KOPT-K1 (cell line): ENCODE data around the gene PNPLA1.
"Not testable (repeated sequence)": the region's sequence is repeated elsewhere in the genome, so short reads cannot be mapped to it uniquely, and the experiment has no call there.

Experiments used
- H3K27ac ChIP-seq: fragments of 200-600 bp; sonication (generic); 2 replicates; pipeline ENCODE4 v1.5.1; 2016; ENCODE audit warnings: antibody characterized with exemption, mild to moderate bottlenecking, low read depth, low read length; ENCODE audit not compliant: poor library complexity, severe bottlenecking
- H3K36me3 ChIP-seq: fragments of 200-600 bp; sonication (generic); 2 replicates; pipeline ENCODE4 v1.5.1; 2017; ENCODE audit warnings: antibody characterized with exemption, mild to moderate bottlenecking, low read length, moderate library complexity; ENCODE audit not compliant: insufficient read depth
- H3K9me3 ChIP-seq: fragments of 200-600 bp; sonication (generic); 2 replicates; pipeline ENCODE4 v1.5.1; 2017; ENCODE audit warnings: antibody characterized with exemption, low read length, mild to moderate bottlenecking; ENCODE audit not compliant: insufficient read depth, poor library complexity, severe bottlenecking

The PNPLA1 gene

DNA sequence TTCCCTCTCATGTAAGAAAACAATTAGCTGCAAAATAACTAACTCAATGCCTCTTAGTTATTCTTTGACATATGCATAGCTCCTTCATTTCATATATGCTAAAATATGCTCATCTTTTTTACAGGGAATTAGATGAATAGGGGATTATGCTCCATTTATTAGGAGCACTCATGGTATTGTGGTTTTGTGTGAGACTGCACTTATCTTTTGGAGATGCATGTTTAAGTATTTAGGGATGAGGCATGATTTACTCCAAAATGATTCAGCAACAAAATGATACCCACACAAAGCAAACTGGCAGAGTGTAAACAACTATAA lies 58.0 kb downstream of the PNPLA1 start:
- no peaks in the 10 kb centered on the region for H3K36me3 ChIP-seq
- H3K9me3 ChIP-seq = no peaks in the 10 kb centered on the region
- H3K27ac ChIP-seq = no peak overlapping the region

DNA sequence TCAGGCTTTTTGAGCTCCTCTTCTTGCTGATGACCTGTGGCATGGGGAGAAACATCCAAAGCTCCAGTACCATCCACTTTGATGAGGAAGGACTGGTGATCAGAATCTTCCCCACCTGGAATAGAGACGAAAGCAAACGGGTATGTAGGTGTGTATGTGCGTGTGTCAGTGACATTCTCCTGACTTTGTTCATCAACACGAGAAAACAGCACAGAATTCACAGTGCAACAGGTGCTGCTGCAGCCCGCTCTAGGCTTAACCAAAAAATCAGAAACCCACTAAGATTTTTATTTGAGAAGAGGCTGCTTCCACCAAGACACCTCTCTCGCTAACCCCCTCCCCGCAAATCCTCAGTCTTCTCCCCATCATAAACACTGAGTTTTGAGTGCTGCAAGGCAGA lies 58.7 kb downstream of the PNPLA1 start:
- Histone ChIP-seq H3K27ac (no peak overlapping the region), H3K9me3 (no peaks in the 10 kb centered on the region), H3K36me3 (no peaks in the 10 kb centered on the region)

DNA sequence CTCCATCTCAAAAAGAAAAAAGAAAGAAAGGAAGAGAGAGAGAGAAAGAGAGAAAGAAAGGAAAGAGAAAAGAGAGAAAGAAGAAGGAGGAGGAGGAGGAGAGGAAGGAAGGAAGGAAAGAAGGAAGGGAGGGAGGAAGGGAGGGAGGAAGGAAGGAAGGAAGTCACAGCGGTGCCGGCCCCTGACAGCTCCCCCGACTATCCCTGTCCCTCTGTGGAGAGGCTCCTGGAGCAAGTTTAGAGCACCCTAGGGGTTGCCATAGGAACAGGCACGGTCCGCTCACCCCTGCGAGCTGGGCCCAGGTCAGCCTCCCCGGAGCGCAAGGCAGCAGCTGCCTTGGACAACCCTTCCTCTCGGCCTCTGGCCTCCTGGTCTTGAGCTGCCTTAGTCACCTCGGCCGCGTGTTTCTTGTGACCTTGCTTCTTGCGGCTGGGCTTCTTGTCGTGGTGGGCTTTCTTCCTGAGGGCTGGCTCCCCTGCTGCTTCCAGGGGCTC lies 60.0 kb downstream of the PNPLA1 start:
- H3K27ac ChIP-seq = no peak overlapping the region
- no peaks in the 10 kb centered on the region for H3K9me3 ChIP-seq
- no peaks in the 10 kb centered on the region for H3K36me3 ChIP-seq

DNA sequence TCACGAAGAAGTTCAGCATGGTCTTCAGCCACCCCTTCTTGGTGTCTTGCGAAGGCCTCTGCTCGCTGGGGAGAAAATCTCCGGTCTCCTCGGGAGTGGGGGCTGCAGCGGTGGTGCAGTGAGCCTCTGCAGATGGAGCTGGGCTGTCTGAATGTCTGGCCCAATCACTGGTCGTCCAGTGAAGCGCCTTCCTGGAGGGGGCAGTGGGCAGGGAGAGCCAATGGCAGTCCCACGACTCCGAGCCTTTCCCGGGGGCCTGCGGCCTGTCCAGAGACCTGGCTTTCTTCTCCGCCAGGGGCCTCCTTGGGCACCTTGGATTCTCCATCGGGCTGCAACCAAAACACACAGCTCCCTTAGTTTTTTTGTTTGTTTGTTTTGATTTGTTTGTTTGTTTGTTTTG lies 60.5 kb downstream of the PNPLA1 start:
- Histone ChIP-seq H3K36me3 (no peaks in the 10 kb centered on the region), H3K27ac (no peak overlapping the region), H3K9me3 (no peaks in the 10 kb centered on the region)

DNA sequence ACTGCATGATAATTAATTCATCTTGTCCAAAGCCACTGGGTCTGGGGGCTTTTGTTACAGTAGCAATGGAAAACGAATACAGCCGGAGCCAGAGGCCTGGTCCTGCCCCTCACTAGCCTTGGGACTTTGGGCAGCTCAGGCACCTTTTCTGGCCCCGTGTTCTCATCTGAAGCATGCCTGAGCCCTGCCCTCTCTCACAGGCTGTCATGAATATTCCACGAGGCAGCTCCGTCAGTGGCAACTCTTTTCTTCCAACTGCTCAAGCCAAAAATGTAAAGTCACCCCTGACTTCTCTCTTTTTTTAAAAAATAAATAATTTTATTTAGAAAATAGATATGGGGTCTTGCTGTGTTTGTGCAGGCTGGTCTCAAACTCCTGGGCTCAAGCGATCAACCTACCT lies 61.5 kb downstream of the PNPLA1 start:
- no peak overlapping the region for H3K27ac ChIP-seq
- H3K36me3 ChIP-seq = no peaks in the 10 kb centered on the region
- no peaks in the 10 kb centered on the region for H3K9me3 ChIP-seq

DNA sequence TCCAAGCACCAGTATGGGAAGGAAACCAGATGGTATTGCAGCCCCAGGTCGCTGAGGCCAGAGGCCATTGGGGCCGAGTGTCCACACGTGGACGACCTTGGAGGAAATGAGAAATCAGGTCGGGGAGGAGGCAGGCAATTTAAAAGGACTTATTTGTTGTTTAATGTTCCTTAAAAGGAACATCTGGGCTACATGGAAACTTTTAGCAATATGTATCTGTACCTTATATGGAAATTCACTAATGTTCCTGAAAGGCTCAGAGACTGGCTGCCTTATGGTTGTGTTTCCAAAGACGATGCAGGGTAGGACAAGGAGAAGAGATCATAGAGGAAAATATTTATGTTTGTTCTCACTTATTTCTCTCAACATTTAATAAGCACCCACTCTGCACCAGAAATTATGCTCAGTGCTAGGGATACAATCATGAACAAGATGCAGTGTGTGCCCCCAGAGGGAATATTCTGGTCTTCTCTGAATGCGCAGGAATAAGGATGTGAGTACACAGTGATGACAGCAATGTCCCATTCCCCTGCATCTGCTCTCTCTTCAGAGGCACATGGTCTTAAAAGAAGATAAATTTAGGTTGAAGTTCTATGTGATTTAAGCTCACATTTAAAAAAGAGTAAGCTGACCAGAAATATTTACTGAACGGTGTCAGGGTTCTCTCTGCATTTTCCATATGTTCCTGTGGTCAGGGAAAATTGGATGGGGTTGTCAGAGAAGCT lies 63.5 kb downstream of the PNPLA1 start:
- H3K36me3 ChIP-seq = no peaks in the 10 kb centered on the region
- H3K27ac ChIP-seq = no peak overlapping the region
- no peaks in the 10 kb centered on the region for H3K9me3 ChIP-seq

DNA sequence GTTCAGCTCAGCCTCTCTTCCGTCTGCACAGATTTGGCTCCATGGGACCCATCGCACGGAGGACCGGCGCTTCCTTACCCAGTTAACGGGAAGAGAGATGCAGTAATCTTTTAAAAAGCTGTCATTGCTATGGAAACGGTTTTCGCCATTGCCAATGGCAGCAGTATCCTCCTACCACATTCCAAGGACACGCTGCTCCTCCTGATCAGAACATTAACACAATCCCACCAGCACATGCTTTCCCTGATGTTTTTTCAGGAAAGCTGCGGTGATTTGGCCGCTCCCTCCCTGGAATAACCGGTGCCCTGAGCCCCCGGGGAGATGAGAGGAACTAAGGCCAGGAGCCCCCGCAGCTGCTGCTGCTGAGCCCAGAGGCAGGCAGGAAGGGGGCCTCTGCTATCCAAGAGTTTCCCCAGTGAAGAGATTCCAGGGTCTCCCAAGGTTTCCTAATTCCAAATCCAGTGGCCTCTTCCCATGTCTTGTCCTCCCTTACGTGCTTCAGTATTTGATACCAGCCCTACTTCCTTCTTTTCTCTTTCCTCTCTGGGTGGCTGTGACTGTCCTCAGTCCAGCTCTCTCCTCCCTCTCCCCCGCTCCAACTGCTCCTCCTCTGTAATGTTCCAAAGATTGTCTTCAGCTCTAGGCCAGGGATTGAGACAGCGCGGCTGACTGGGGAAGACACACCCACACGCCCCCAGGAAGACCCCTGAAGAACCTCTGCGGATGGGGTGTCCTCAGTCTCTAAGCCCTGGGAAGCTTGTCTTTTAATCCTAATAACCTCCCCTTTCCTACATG lies 64.3 kb downstream of the PNPLA1 start:
- Histone ChIP-seq H3K9me3 (no peaks in the 10 kb centered on the region), H3K36me3 (no peaks in the 10 kb centered on the region), H3K27ac (no peak overlapping the region)

DNA sequence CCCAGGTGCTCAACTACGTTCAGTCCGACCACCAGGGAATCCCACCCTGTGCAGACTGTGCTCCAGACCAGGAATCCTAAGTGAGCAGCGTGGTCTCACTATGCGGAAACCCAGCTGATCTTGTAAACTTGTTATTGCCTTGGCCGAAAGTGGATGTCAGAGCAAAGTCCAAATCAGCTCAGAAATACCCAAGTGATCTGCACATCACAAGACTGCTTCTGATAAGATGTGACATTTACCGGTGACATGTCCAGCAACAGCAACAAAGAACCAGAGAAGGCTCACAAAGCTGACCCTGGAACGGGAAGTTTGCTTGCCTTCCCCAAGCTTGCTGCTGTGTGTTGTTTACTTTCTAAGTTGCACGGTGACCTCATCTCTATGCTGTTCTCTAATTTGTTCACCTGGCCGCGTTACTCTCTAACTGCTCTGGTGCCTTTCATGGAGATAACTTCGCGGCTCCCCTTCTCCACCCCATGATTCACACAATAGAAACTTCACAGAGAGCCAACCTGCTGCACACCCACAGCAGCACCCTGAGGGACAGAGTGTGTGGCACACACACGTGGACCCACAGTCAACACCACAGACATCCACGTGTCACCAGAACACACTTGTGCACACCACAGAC lies 65.1 kb downstream of the PNPLA1 start:
- H3K9me3 ChIP-seq = no peaks in the 10 kb centered on the region
- H3K36me3 ChIP-seq = no peaks in the 10 kb centered on the region
- H3K27ac ChIP-seq = no peak overlapping the region

DNA sequence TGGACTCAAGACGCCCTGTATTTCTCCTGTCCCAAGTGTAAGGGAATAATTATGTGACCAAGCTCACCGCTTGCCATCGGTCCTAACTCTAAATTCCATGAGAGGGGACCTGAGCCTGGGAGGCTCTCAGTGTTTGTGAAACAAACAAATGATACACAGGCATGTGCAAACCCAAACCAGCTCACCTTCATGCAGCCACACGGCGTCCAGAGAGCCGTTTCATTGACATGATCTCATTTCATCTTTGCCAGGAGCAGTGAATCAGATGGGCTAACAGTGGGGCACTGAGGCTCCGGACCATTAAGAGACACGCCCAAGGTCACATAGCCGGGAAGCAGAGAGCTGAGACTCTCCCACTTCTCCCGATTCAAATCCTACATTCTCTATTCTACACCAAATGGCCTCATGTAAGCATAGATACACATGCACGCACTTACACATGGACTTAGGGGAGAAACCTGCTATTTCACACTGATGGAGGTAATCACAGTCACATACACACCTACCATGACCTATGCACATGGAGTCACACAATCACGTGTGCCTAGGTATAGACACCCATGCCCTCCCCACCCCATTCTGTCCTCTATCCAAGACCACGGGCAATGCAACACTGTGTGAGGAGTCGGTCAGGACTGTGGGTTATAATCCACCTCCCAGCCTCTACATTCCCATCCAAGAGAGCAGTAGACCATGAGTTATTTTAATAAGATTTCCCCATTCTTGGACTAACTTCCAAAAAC lies 65.8 kb downstream of the PNPLA1 start:
- Histone ChIP-seq H3K27ac (no peak overlapping the region), H3K36me3 (no peaks in the 10 kb centered on the region), H3K9me3 (no peaks in the 10 kb centered on the region)

DNA sequence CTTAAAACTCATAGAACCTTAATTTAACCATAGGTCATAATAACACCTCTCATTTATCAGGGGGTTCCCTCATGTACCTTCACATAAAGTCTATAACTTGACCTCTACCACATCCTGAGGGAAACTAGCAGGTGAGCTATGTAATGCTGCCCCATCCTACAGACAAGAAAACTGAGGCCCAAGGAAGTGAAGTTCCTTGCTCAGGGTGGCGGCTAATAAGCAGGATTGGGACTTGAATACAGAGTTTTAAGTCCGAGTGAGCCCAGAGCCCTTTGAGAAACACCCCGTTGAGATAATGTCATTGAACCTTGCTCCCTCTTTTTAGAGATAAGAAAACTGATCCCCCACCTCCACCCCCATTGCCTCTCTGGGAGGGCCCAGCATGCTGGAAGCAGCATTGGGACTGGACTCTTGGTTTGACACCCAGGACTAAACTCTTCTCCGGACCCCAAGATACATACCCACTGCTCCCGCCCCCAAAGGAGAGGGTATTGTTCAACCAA lies 66.4 kb downstream of the PNPLA1 start:
- no peaks in the 10 kb centered on the region for H3K9me3 ChIP-seq
- no peaks in the 10 kb centered on the region for H3K36me3 ChIP-seq
- H3K27ac ChIP-seq = no peak overlapping the region

DNA sequence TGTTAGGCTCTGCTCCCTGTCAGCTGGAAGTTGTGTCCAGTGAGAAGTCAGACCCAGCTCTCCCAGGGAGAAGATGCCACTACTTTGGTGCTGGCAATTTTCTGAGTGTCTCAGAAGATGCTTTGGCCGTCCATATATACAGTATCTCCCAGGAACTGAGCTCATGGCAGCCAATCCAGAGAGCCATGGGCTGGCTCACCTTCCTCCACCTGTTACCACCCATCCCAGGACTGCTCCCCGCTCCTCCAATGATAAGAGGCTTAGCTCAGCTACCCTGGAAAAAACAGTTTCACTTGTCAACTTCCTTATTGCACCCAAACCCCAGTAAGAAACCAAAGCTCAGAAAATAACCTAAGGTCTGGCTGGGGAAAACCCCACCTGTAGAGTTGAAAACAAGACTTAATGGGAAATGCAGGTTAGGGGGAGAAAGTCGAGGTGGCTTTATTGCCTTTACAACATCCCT lies 67.0 kb downstream of the PNPLA1 start, which contains the start of gene BNIP5:
Gene BNIP5 (minus strand): TSS at position 110 of the 463 bp plus-strand sequence. CDS start 6,198 bp downstream, outside the sequence.
- H3K36me3 ChIP-seq = no peaks in the 10 kb centered on the region
- H3K27ac ChIP-seq = no peak within 1 kb of the TSS

DNA sequence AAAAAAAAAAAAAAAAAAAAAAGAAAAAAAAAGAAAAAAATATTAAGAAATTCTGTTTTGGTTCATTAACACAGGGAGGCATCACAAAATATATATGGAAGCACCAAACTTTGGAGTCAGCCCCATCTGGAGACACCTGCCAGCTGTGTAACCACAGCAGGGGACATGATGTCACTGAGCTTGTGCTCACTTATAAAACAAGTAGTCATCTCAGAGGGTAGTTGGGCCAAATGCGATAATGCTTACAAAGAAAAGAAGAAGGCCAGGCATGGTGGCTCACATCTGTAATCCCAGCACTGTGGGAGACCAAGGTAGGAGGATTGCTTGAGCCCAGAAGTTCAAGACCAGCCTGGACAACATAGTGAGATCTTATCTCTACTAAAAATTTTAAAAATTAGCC lies 68.0 kb downstream of the PNPLA1 start:
- H3K27ac ChIP-seq = no peak overlapping the region

More for the DNA sequence above, 67.0 kb downstream of the PNPLA1 start, which contains the start of gene BNIP5:
- no peaks in the 10 kb centered on the region for H3K9me3 ChIP-seq

DNA sequence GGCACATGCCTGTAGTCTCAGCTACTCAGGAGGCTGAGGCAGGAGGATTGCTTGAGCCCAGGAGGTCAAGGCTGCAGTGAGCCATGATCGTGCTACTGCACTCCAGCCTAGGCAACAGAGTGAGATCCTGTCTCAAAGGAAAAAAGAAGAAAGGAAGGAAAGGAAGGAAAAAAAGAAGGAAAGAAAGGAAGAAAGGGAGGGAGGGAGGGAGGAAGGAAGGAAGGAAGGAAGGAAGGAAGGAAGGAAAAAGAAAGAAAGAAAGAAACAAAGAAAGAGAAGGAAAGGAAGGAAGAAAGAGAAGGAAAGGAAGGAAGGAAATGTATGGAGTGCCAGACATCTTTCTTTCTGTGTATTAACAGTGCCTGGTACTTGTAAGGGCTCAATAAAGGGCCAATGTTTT lies 68.4 kb downstream of the PNPLA1 start:
- not testable (repeated sequence) for H3K36me3 ChIP-seq, H3K9me3 ChIP-seq, H3K27ac ChIP-seq

More for the DNA sequence above, 68.0 kb downstream of the PNPLA1 start:
- H3K36me3 ChIP-seq = no peaks in the 10 kb centered on the region
- H3K9me3 ChIP-seq = no peaks in the 10 kb centered on the region

DNA sequence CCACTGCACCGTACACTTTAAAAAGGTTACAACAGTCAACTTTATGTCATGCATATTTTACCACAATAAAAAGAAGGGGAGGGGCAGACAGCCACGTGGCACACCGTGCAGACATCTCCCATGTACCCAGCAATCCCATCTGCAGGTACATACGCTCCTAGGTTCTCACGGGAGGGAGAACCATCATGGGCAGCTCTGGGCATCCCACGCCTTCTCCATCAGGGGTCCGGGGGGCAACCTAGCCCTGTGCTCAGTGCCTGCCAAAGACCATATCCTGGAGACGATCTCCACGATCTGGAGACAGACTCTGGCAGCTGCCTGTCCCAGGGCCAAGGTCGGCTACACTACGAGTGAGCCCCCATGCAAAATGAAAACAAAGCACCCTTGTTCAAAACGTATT lies 69.3 kb downstream of the PNPLA1 start:
- Histone ChIP-seq H3K36me3 (no peaks in the 10 kb centered on the region), H3K9me3 (no peaks in the 10 kb centered on the region), H3K27ac (no peak overlapping the region)

DNA sequence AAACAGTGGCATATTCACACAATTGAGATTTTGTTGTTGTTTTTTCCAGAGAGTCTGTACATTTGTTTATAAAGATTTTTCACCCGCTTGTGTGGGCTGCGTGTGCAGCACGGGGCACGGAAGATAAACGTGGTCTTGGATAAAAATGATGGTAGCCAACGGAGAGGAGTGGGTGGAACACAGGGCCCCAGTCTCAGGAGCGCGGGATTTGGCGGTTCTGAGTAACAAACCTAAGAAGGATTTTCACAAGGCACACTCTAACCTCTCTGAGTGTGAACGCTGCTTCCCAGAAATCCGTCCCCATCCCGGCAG lies 70.4 kb downstream of the PNPLA1 start:
- H3K36me3 ChIP-seq = no peaks in the 10 kb centered on the region
- H3K27ac ChIP-seq = no peak overlapping the region
- no peaks in the 10 kb centered on the region for H3K9me3 ChIP-seq
